Bronchial epithelial cell (primary cell): ENCODE measurements around the gene CDH22. TPM values are rescaled to one million over a fixed set of nuclear protein-coding genes. Genes with fewer than 3 reads are reported as not detected.
A peak's percentile ranks its signal among the peaks of the same experiment; 100 is the strongest.

ENCODE experiments used
- DNase-seq: peaks from one replicate; pipeline ENCODE4 v3.0.0-alpha.2; 2010; ENCODE audit warnings: low read depth
- FAIRE-seq: peaks from 2 replicates; lab custom pipeline; 2011; peaks lifted over from hg19 to GRCh38; lab: Jason Lieb, UNC
- H3K27me3 ChIP-seq: 2 replicates; pipeline ENCODE4 v1.5.1; 2011; ENCODE audit warnings: low read length; ENCODE audit not compliant: control insufficient read depth, insufficient read depth
- H3K36me3 ChIP-seq: 2 replicates; pipeline ENCODE4 v1.5.1; 2011; ENCODE audit warnings: low read length; ENCODE audit not compliant: control insufficient read depth, insufficient read depth
- H3K4me3 ChIP-seq: 2 replicates; pipeline ENCODE4 v1.5.1; 2011; ENCODE audit warnings: mild to moderate bottlenecking, low read depth, low read length, control low read depth
- CTCF ChIP-seq: IDR thresholded peaks from 2 replicates; pipeline ENCODE4 v1.5.1; 2011; ENCODE audit warnings: mild to moderate bottlenecking, moderate library complexity, low read length, control low read depth, inconsistent platforms; ENCODE audit not compliant: insufficient read depth, severe bottlenecking
- total RNA-seq: library from RNA; depleted of rRNA; stranded (reverse); fragments of >200 nt; gene quantifications from 2 replicates; pipeline ENCODE4 v1.2.1, GENCODE V29; 2014

CDH22 gene
- total RNA-seq, 1 donor from 2014 or later: not detected

GRCh38 chr20:46328200-46328882 lies 20.0 kb upstream of the CDH22 start:
- no peaks in the 10 kb centered on the region for H3K36me3 ChIP-seq
- FAIRE-seq (no peak), DNase-seq (no peak)
- peaks cover 3% of the 10 kb centered on the region for H3K27me3 ChIP-seq
- no peak for TF ChIP-seq CTCF
- no peak overlapping the region for H3K4me3 ChIP-seq

DNA sequence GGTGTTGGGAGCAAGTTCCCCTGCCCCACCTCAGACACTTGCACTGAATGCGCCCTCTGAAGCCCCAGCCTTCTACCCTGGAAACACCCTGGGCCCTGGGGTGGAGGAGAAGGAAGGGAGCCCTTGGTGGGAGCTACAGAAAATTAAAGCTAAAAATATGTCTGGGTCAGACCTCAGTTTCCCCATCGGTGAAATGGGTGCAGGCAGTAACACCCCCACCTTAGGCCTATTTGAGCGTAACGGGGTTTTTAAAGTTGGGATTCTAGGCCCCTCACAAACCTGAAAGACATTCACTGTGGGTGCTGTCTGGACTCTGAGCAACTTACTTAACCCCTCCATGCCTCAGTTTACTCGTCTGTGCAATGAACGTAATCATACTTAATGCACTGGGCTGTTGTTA lies 19.3 kb upstream of the CDH22 start:
- DNase-seq (no peak), FAIRE-seq (no peak)
- no peaks in the 10 kb centered on the region for H3K36me3 ChIP-seq
- H3K27me3 ChIP-seq: peaks cover 3% of the 10 kb centered on the region
- no peak overlapping the region for H3K4me3 ChIP-seq
- no peak for TF ChIP-seq CTCF

- no peak for DNase-seq
- Histone ChIP-seq H3K4me3 (no peak overlapping the region), H3K36me3 (no peaks in the 10 kb centered on the region), H3K27me3 (peaks cover 8% of the 10 kb centered on the region)
- TF ChIP-seq CTCF: no peak
- no peak for FAIRE-seq
Measured at GRCh38 chr20:46325789-46326188, 17.5 kb upstream of the CDH22 start.

DNA sequence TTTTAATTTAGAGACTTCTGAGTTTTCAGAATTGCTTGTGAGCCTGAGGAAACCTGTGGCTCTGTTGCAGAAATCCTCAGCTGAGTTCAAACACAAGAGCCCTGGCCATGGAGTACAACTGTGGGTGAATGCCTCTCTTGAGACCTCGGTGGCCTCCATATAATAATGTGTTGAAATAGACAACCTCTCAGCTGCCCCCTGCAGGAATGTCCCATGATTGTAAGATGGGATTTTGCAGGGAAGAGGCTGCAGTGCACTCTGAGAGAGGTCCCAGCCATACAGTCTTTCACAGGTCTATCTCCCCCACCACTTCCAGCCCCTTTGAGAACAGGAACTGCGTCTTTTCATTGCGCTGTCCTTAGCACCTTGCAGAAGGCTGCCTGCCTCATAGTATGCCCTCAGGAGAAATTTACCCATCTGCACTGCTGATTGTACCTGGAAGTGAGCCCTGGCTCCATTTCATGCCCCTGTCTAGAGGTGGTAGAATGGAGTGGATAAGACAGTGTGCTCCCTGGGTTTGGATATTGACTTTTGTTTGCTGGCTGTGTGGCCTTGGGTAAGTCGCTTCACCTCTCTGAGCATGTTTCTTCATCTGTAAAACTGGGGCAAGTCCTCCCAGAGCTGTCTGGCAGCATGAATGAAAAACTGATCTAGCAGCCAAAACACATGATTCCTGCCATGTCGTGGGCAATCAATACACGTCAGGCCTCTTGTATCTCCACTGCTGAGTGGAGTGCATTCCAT lies 16.8 kb upstream of the CDH22 start:
- FAIRE-seq (no peak), DNase-seq (peak; percentile 35)
- Histone ChIP-seq H3K4me3 (no peak overlapping the region), H3K36me3 (no peaks in the 10 kb centered on the region), H3K27me3 (peaks cover 8% of the 10 kb centered on the region)
- TF ChIP-seq CTCF: peak; percentile 49

- no peak for TF ChIP-seq CTCF
- Histone ChIP-seq H3K4me3 (no peak overlapping the region), H3K36me3 (no peaks in the 10 kb centered on the region), H3K27me3 (peaks cover 5% of the 10 kb centered on the region)
- FAIRE-seq (no peak), DNase-seq (no peak)
Measured at GRCh38 chr20:46324379-46324778, 16.1 kb upstream of the CDH22 start.
